Ovary (tissue), 3 donors: ENCODE results near the gene SORBS1.

ENCODE experiments used
- CTCF ChIP-seq, 3 donors: fragments of 450-650 bp in 2 of 3; fragments of 200-600 bp in 1 of 3; IDR thresholded peaks; one replicate each; pipeline versions ENCODE4 v1.5.1 to v1.8.0; 2016 to 2022; ENCODE audit warnings: antibody characterized with exemption in 3 of 3, mild to moderate bottlenecking in 1 of 3
- POLR2A ChIP-seq: fragments of 450-650 bp; IDR thresholded peaks from one replicate; pipeline ENCODE4 v1.6.1; 2017; ENCODE audit warnings: antibody characterized with exemption, mild to moderate bottlenecking, moderate library complexity
- donor health status: DM: no; HTN: no; CAD: no.

- no peak for TF ChIP-seq CTCF (IDR thresholded peaks at IDR 0.05)
- TF ChIP-seq POLR2A = no peak
Observed at GRCh38 chr10:95516774-95517373, 44.3 kb downstream of the SORBS1 start.
